ENCODE data around the gene CRACR2A.

The CRACR2A gene

DNA sequence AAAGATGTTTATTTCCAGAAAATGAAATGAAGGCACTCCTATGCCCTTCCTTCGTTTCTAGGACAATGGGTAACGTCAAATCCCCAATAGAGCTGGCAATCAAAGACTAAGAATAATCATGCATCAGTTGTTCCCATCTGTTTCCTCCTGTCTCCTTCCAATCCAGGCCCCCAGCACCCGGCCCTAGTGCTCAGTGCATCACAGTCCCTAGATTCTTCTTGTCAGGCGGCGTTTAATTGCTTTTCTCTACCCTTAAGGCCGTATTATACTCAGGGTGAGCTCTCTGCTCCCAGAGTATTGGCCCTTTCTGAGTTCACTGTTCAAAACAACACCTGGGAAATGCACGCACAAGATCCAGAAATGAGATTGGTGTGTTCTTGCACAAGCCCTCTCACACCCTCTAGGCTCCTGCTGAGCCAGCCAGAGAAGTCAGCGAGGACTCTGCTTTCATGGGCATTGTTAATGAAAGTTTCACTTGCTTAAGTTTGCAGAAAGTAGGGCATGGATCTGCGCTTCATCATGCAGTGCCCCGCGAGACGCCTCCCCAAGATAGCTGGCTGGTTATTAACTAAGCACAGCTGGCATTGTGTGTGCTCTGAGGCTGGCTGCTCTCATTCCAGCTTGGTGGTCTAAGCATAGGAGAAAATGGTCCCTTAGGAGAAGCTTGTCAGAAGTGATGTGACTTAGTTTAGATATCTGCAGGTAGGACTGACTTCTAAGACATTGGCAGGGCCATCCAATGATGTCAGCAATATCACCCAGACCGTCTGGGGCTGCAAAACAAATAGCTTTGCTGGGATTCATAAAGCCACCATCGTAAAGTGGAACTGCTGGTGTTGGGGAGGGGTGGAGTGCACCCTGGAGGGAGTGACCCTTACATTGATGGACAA lies 28.7 kb downstream of the CRACR2A start:
- Histone ChIP-seq H3K4me1 (ENCODE audit: control insufficient read depth in 1 of 2, insufficient read depth in 1 of 2, low read depth in 1 of 2, low read length in 1 of 2) (peaks cover 42 to 46% of the 10 kb centered on the region in 2 experiments), H3K27ac (peak overlapping the region; percentile 94), H3K9me3 (no peaks in the 10 kb centered on the region), H3K36me3 (peaks cover 13% of the 10 kb centered on the region), H3K4me3 (ENCODE audit: low read depth in 1 of 2, low read length in 1 of 2) (no peak overlapping the region), H3K27me3 (no peaks in the 10 kb centered on the region)
- TF ChIP-seq, protein P1, sequence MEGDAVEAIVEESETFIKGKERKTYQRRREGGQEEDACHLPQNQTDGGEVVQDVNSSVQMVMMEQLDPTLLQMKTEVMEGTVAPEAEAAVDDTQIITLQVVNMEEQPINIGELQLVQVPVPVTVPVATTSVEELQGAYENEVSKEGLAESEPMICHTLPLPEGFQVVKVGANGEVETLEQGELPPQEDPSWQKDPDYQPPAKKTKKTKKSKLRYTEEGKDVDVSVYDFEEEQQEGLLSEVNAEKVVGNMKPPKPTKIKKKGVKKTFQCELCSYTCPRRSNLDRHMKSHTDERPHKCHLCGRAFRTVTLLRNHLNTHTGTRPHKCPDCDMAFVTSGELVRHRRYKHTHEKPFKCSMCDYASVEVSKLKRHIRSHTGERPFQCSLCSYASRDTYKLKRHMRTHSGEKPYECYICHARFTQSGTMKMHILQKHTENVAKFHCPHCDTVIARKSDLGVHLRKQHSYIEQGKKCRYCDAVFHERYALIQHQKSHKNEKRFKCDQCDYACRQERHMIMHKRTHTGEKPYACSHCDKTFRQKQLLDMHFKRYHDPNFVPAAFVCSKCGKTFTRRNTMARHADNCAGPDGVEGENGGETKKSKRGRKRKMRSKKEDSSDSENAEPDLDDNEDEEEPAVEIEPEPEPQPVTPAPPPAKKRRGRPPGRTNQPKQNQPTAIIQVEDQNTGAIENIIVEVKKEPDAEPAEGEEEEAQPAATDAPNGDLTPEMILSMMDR (IDR thresholded peaks at IDR 0.05): no peak

DNA sequence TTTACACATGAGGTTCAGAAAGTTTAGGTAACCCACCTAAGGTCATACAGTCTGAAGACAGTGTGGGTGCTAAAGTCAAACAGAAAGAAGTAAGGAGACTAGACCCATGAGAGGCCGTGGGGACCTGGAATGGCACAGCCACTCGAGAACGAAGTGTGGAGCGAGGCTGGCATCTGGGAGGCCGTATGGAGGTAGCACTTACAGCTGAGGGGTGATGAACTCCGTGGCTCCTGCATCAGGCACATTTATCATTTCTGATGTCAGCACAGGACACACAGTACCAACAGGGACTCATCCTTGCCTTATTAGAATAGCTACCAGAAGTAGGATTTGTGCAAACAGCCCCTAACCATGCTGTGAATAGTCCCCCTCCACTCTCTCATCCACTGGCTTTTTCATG lies 30.5 kb downstream of the CRACR2A start:
- Histone ChIP-seq H3K36me3 (peaks cover 13% of the 10 kb centered on the region), H3K4me3 (ENCODE audit: low read depth in 1 of 2, low read length in 1 of 2) (no peak overlapping the region), H3K27me3 (no peaks in the 10 kb centered on the region), H3K27ac (peak overlapping the region; percentile 44), H3K9me3 (no peaks in the 10 kb centered on the region), H3K4me1 (ENCODE audit: control insufficient read depth in 1 of 2, insufficient read depth in 1 of 2, low read depth in 1 of 2, low read length in 1 of 2) (peaks cover 42 to 46% of the 10 kb centered on the region in 2 experiments)
- TF ChIP-seq, protein P1 (IDR thresholded peaks at IDR 0.05): no peak

DNA sequence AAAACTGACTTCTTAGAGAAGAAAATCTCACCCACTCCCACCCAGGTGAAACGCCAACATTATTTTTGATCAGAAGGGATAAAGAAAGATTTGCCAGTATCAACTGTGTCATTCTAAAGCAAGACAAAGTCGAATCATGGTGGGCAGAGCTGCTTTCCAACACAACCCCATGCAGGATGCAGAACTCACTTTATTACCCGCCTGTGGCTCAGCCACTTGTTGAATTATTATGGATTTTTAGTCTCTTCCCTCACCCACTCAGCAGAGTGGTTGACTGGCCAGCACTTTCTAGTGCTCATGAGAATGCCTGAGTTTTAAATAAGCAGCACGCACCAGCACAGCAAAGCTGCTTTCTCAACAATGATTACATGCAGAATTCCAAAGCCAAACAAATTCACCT lies 32.1 kb downstream of the CRACR2A start:
- no peak overlapping the region for H3K4me3 ChIP-seq (ENCODE audit: low read depth in 1 of 2, low read length in 1 of 2)
- no peaks in the 10 kb centered on the region for H3K9me3 ChIP-seq
- H3K27me3 ChIP-seq: no peaks in the 10 kb centered on the region
- peaks cover 13% of the 10 kb centered on the region for H3K36me3 ChIP-seq
- peaks cover 33 to 44% of the 10 kb centered on the region in 2 experiments for H3K4me1 ChIP-seq (ENCODE audit: control insufficient read depth in 1 of 2, insufficient read depth in 1 of 2, low read depth in 1 of 2, low read length in 1 of 2)
- peak overlapping the region; percentile 35 for H3K27ac ChIP-seq
- TF ChIP-seq, protein P1 (IDR thresholded peaks at IDR 0.05): no peak

DNA sequence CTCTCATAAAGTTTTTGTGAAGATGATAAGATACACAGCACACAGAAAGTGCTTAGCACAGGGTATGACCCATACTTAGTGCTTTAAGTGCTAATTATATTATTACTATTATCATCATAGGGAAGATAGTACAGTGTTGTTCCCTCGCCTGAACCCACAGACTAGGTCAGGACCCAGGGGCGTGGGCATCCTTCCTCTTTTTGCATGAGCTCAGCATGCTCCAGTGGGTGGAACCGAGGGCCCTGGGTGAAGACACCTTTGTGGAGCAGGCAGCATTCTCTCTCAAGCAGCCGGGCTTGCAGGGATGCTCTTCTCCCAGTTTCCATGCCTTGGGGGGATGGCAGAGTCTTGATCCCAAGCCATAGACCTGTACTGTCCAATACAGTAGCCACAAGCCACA lies 34.8 kb downstream of the CRACR2A start:
- Histone ChIP-seq H3K4me3 (ENCODE audit: low read depth in 1 of 2, low read length in 1 of 2) (peak overlapping the region; percentile 7 to 58), H3K36me3 (peaks cover 4% of the 10 kb centered on the region), H3K4me1 (ENCODE audit: control insufficient read depth in 1 of 2, insufficient read depth in 1 of 2, low read depth in 1 of 2, low read length in 1 of 2) (peaks cover 31 to 44% of the 10 kb centered on the region in 2 experiments), H3K27ac (peak overlapping the region; percentile 95), H3K9me3 (no peaks in the 10 kb centered on the region), H3K27me3 (no peaks in the 10 kb centered on the region)
- TF ChIP-seq, protein P1 (IDR thresholded peaks at IDR 0.05): peak; percentile 34

DNA sequence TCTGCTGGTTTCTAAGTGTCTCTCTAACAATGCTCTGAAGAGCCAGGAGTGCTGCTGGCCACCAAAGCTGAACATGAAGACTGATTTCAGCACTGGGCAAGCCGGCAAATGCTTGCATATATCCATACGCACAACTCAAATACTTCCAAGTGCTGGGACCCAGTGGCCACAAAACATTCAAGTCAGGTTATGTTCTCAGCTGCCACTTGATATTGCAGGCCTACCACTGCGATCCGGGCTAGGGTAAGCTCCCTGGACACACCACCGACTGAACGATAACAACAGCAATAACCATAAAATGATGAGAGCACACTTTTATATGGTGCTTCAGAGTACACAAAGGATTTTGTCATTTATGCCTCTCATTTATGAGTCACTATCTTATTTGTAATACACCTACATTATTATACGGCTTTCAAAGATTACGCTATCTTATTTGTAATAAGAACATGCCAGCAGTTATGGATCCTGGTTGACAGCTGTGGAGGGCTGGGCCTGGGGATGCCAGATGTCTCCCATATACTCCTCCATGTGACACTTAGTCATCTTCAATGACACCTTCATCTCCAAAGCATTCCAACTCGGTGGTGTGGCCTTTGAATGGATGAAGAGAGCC lies 35.5 kb downstream of the CRACR2A start:
- Histone ChIP-seq H3K36me3 (peaks cover 11% of the 10 kb centered on the region), H3K27ac (peak overlapping the region; percentile 95), H3K27me3 (no peaks in the 10 kb centered on the region), H3K4me3 (ENCODE audit: low read depth in 1 of 2, low read length in 1 of 2) (peak overlapping the region in 1 of 2 experiments; percentile 58), H3K9me3 (no peaks in the 10 kb centered on the region), H3K4me1 (ENCODE audit: control insufficient read depth in 1 of 2, insufficient read depth in 1 of 2, low read depth in 1 of 2, low read length in 1 of 2) (peaks cover 31 to 44% of the 10 kb centered on the region in 2 experiments)
- TF ChIP-seq, protein P1 (IDR thresholded peaks at IDR 0.05): no peak
